NB4 (cell line): Measurements from ENCODE around the gene TMEM225B.
A peak's percentile ranks its signal among the peaks of the same experiment; 100 is the strongest.
"Not testable (repeated sequence)": the region's sequence is repeated elsewhere in the genome, so short reads cannot be mapped to it uniquely, and the experiment has no call there.

Experiments
- DNase-seq: peaks from one replicate; pipeline ENCODE4 v3.0.0; 2010; ENCODE audit warnings: low read depth
- H3K4me3 ChIP-seq: one replicate; pipeline ENCODE4 v1.5.1; 2011; ENCODE audit warnings: mild to moderate bottlenecking, low read depth, low read length, moderate library complexity
- CTCF ChIP-seq: IDR thresholded peaks from one replicate; pipeline ENCODE4 v1.5.1; 2012; ENCODE audit warnings: low read depth, low read length
- MYC ChIP-seq: IDR thresholded peaks from 2 replicates; pipeline ENCODE4 v1.6.1; 2011; ENCODE audit warnings: low read depth, low read length
- POLR2A ChIP-seq: IDR thresholded peaks from 2 replicates; pipeline ENCODE4 v1.6.1; 2011; ENCODE audit warnings: mild to moderate bottlenecking; ENCODE audit not compliant: insufficient read length; ENCODE audit errors: extremely low read depth
- TF ChIP-seq, protein P1 (sequence below): IDR thresholded peaks from 2 replicates; pipeline ENCODE4 v1.6.1; 2011; ENCODE audit warnings: low read depth, low read length

The TMEM225B gene

GRCh38 chr7:99571768-99572167 lies 26.3 kb upstream of the TMEM225B start:
- H3K4me3 ChIP-seq = no peak overlapping the region
- no peak for DNase-seq
- TF ChIP-seq, protein P1, sequence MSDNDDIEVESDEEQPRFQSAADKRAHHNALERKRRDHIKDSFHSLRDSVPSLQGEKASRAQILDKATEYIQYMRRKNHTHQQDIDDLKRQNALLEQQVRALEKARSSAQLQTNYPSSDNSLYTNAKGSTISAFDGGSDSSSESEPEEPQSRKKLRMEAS = no peak
- TF ChIP-seq CTCF = no peak
- no peak for TF ChIP-seq MYC
- TF ChIP-seq POLR2A = no peak

DNA sequence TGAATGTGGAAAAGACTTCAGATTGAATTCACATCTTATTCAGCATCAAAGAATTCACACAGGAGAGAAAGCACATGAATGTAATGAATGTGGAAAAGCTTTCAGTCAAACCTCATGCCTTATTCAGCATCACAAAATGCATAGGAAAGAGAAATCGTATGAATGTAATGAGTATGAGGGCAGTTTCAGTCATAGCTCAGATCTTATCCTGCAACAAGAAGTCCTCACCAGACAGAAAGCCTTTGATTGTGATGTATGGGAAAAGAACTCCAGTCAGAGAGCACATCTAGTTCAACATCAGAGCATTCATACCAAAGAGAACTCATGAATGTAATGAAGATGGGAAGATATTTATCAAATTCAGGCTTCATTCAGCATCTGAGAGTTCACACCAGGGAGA lies 24.8 kb upstream of the TMEM225B start:
- TF ChIP-seq POLR2A (no peak), CTCF (no peak), MYC (no peak)
- TF ChIP-seq, protein P1 = no peak
- no peak for DNase-seq
- no peak overlapping the region for H3K4me3 ChIP-seq

DNA sequence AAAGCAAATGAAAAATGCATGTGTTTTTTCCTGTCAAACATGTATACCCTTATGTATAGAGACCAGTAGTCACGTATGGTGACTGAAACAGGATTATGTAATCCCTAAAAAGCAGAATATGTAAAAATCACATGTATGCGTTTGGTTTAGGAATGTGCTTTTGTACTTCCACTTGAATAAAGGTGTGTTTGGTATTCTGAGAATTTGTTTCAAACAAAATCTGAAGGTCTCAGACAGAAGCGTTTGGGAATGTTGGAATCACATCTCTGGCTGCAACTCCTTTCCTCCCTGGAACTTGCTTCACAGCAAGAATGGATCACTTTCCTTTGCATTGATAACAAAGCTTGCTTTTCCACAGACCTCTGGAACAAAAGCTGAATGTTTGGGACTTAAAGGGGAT lies 21.8 kb upstream of the TMEM225B start:
- no peak for DNase-seq
- H3K4me3 ChIP-seq = no peak overlapping the region
- TF ChIP-seq, protein P1 = no peak
- TF ChIP-seq CTCF = no peak

GRCh38 chr7:99579281-99579955 lies 18.6 kb upstream of the TMEM225B start:
- TF ChIP-seq, protein P1 = no peak
- no peak for TF ChIP-seq CTCF
- no peak for TF ChIP-seq MYC
- no peak for TF ChIP-seq POLR2A
- no peak for DNase-seq
- H3K4me3 ChIP-seq = no peak overlapping the region

GRCh38 chr7:99579956-99580777 lies 17.9 kb upstream of the TMEM225B start:
- TF ChIP-seq, protein P1 = no peak
- TF ChIP-seq MYC (no peak), POLR2A (no peak), CTCF (no peak)
- DNase-seq = peak; percentile 43
- H3K4me3 ChIP-seq = no peak overlapping the region

DNA sequence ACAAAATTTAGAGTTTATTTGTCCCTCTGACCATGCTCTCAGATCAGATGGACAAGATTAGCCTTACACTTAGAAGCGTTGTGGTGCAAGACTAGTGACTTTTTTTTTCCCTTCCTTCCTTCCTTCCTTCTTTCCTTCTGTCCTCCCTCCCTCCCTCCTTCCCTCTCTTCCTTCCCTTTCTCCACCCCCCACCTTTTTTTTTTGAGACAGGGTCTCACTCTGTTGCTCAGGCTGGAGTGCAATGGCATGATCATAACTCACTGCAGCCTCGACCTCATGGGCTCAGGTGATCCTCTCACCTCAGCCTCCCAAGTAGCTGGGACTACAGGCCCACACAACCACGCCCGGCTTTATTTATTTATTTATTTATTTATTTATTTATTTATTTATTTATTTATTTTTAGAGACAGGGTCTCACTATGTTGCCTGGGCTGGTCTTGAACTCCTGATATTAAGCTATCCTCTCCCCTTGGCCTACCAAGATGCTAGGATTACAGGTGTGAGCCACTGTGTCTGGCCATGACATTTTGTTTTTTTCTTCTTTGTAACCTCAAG lies 17.2 kb upstream of the TMEM225B start:
- H3K4me3 ChIP-seq, DNase-seq: not testable (repeated sequence)
